ENCODE results near the gene PPIP5K2. TPM values are rescaled to one million over a fixed set of nuclear protein-coding genes. Genes with fewer than 3 reads are reported as not detected.

PPIP5K2 gene
- total and polyA plus RNA-seq, 2 of the 8 experiments (the other 6 are each of a cell fraction or from before 2014, with no cell fraction given): 14.8 to 46.6 TPM

GRCh38 chr5:103255691-103256090 is 135.6 kb downstream of the PPIP5K2 start (continued):
- TF ChIP-seq HDAC6 (IDR thresholded peaks at IDR 0.05; ENCODE audit: low read depth, low read length) (no peak), NANOG (IDR thresholded peaks at IDR 0.05; ENCODE audit: insufficient read depth, low read depth, low read length, poor library complexity, severe bottlenecking) (no peak), NRF1 (IDR thresholded peaks at IDR 0.05; ENCODE audit: low read depth, low read length) (no peak), HDAC2 (IDR thresholded peaks at IDR 0.05; ENCODE audit: borderline replicate concordance in 1 of 2, low read depth in 2 of 2, low read length in 2 of 2) (no peak), TCF12 (IDR thresholded peaks at IDR 0.05; ENCODE audit: low read depth, low read length) (no peak), SIRT6 (IDR thresholded peaks at IDR 0.05; ENCODE audit: low read length) (no peak)

Measured in H1 (cell line).